Embryonic facial prominence (tissue), 1 donor: ENCODE data around the gene MAGI2.
"Not testable (repeated sequence)": the region's sequence is repeated elsewhere in the genome, so short reads cannot be mapped to it uniquely, and the experiment has no call there.

ENCODE experiments used
- DNase-seq: peaks from one replicate; pipeline ENCODE4 v3.0.0-alpha.2; 2016; ENCODE audit errors: extremely low spot score

MAGI2 gene

GRCh38 chr7:78562191-78562590 lies 891.3 kb downstream of the MAGI2 start:
- no peak for DNase-seq

GRCh38 chr7:78558566-78558965 lies 894.9 kb downstream of the MAGI2 start:
- no peak for DNase-seq

- DNase-seq, result no peak
Measured at GRCh38 chr7:78543976-78544375, 909.5 kb downstream of the MAGI2 start.

- no peak for DNase-seq
Measured at GRCh38 chr7:78542981-78543380, 910.5 kb downstream of the MAGI2 start.

GRCh38 chr7:78542541-78542940 lies 910.9 kb downstream of the MAGI2 start:
- no peak for DNase-seq

- no peak for DNase-seq
Measured at GRCh38 chr7:78539825-78540224, 913.6 kb downstream of the MAGI2 start.

- DNase-seq, result no peak
Measured at GRCh38 chr7:78535655-78536054, 917.8 kb downstream of the MAGI2 start.

- no peak for DNase-seq
Measured at GRCh38 chr7:78530351-78530750, 923.1 kb downstream of the MAGI2 start.

- no peak for DNase-seq
Measured at GRCh38 chr7:78529392-78529791, 924.1 kb downstream of the MAGI2 start.

- DNase-seq, result no peak
Measured at GRCh38 chr7:78528964-78529363, 924.5 kb downstream of the MAGI2 start.

- no peak for DNase-seq
Measured at GRCh38 chr7:78523930-78524329, 929.5 kb downstream of the MAGI2 start.

- no peak for DNase-seq
Measured at GRCh38 chr7:78521961-78522360, 931.5 kb downstream of the MAGI2 start.

- DNase-seq, result no peak
Measured at GRCh38 chr7:78516450-78516849, 937.0 kb downstream of the MAGI2 start.

GRCh38 chr7:78514634-78515033 lies 938.8 kb downstream of the MAGI2 start:
- no peak for DNase-seq

- peak; percentile 21 for DNase-seq
Measured at GRCh38 chr7:78510580-78511188, 942.8 kb downstream of the MAGI2 start.

GRCh38 chr7:78503301-78503700 lies 950.2 kb downstream of the MAGI2 start:
- not testable (repeated sequence) for DNase-seq

GRCh38 chr7:78501064-78501463 lies 952.4 kb downstream of the MAGI2 start:
- DNase-seq, result no peak

- no peak for DNase-seq
Measured at GRCh38 chr7:78499971-78500370, 953.5 kb downstream of the MAGI2 start.

GRCh38 chr7:78499283-78499682 lies 954.2 kb downstream of the MAGI2 start:
- no peak for DNase-seq

- DNase-seq, result no peak
Measured at GRCh38 chr7:78497728-78498427, 955.6 kb downstream of the MAGI2 start.

GRCh38 chr7:78496096-78496630 lies 957.3 kb downstream of the MAGI2 start:
- DNase-seq, result no peak

- no peak for DNase-seq
Measured at GRCh38 chr7:78493401-78493800, 960.1 kb downstream of the MAGI2 start.

GRCh38 chr7:78492146-78492545 lies 961.3 kb downstream of the MAGI2 start:
- no peak for DNase-seq
